GM23338 (cell line): ENCODE measurements around the gene OLFM1.

Experiments
- EZH2phosphoT487 ChIP-seq: fragments of 200-600 bp; sonication (generic); IDR thresholded peaks from one replicate; pipeline ENCODE4 v1.8.1; 2018; ENCODE audit warnings: antibody characterized with exemption; ENCODE audit not compliant: unreplicated experiment
- NANOG ChIP-seq: IDR thresholded peaks from 2 replicates; pipeline ENCODE4 v1.6.1; 2016; ENCODE audit warnings: antibody characterized with exemption, borderline replicate concordance
- POLR2AphosphoS5 ChIP-seq: IDR thresholded peaks from 2 replicates; pipeline ENCODE4 v1.6.1; 2016; ENCODE audit warnings: antibody characterized with exemption, low read depth
- REST ChIP-seq: IDR thresholded peaks from one replicate; pipeline ENCODE4 v1.6.1; 2018; ENCODE audit warnings: antibody characterized with exemption; ENCODE audit not compliant: unreplicated experiment
- TF ChIP-seq, protein P1 (sequence below), 2 experiments: fragments of 200-600 bp in 1 of 2; sonication (generic) in 1 of 2; conservative IDR thresholded peaks; 2 replicates each; pipeline versions ENCODE4 v1.5.1 to v1.6.1; 2016 to 2017; ENCODE audit warnings: antibody characterized with exemption in 2 of 2, low read depth in 2 of 2, mild to moderate bottlenecking in 2 of 2, moderate library complexity in 1 of 2

DNA sequence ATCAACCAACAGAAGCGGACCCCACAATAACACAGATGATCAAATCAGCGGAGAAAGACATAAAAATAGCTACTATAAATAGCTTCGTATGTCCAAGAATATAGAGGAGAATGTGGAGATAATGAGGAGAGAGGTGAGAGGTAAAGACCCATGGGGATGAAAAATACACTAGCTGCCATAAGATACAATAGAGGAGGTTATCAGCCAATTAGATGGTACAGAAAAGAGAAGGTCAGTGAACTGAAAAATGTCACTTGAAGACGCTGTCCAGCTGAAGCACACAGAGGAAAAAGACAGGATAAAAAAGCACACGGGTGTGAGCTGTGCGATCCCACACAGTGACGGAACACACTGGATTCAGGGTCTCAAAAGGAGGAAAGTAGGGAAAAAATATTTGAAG, 73.4 kb downstream of the OLFM1 start:
- TF ChIP-seq, protein P1, sequence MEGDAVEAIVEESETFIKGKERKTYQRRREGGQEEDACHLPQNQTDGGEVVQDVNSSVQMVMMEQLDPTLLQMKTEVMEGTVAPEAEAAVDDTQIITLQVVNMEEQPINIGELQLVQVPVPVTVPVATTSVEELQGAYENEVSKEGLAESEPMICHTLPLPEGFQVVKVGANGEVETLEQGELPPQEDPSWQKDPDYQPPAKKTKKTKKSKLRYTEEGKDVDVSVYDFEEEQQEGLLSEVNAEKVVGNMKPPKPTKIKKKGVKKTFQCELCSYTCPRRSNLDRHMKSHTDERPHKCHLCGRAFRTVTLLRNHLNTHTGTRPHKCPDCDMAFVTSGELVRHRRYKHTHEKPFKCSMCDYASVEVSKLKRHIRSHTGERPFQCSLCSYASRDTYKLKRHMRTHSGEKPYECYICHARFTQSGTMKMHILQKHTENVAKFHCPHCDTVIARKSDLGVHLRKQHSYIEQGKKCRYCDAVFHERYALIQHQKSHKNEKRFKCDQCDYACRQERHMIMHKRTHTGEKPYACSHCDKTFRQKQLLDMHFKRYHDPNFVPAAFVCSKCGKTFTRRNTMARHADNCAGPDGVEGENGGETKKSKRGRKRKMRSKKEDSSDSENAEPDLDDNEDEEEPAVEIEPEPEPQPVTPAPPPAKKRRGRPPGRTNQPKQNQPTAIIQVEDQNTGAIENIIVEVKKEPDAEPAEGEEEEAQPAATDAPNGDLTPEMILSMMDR (conservative IDR thresholded peaks at IDR 0.05; ENCODE audit: low read depth in 2 of 2) = no peak
- TF ChIP-seq POLR2AphosphoS5 (no peak), REST (no peak), NANOG (no peak), EZH2phosphoT487 (no peak)
